Stimulated activated CD4-positive, alpha-beta T cell treated with anti-CD3 and anti-CD28 coated beads, Interleukin-4, amount 100 ng/mL, for 4 hours (primary cell): ENCODE data around the gene CDH18.

ENCODE experiments used
- DNase-seq, 2 experiments: peaks; one replicate each; pipeline ENCODE4 v3.0.0-alpha.2; 2020

The CDH18 gene

GRCh38 chr5:19584131-19584530 is 403.9 kb downstream of the CDH18 start:
- DNase-seq = no peak

- DNase-seq = no peak
Measured at GRCh38 chr5:19577882-19578281, 410.1 kb downstream of the CDH18 start.

- no peak for DNase-seq
Measured at GRCh38 chr5:19568004-19568403, 420.0 kb downstream of the CDH18 start.

GRCh38 chr5:19565466-19565865 is 422.5 kb downstream of the CDH18 start:
- DNase-seq = no peak

- no peak for DNase-seq
Measured at GRCh38 chr5:19564036-19564435, 424.0 kb downstream of the CDH18 start.

- no peak for DNase-seq
Measured at GRCh38 chr5:19555876-19556275, 432.1 kb downstream of the CDH18 start.

- no peak for DNase-seq
Measured at GRCh38 chr5:19555436-19555835, 432.6 kb downstream of the CDH18 start.

- no peak for DNase-seq
Measured at GRCh38 chr5:19554524-19554923, 433.5 kb downstream of the CDH18 start.

GRCh38 chr5:19547640-19548039 is 440.4 kb downstream of the CDH18 start:
- no peak for DNase-seq

- no peak for DNase-seq
Measured at GRCh38 chr5:19546521-19546920, 441.5 kb downstream of the CDH18 start.

GRCh38 chr5:19538607-19539006 is 449.4 kb downstream of the CDH18 start:
- DNase-seq = no peak

GRCh38 chr5:19536387-19536786 is 451.6 kb downstream of the CDH18 start:
- DNase-seq = no peak

- no peak for DNase-seq
Measured at GRCh38 chr5:19534751-19535150, 453.2 kb downstream of the CDH18 start.

GRCh38 chr5:19532936-19533335 is 455.1 kb downstream of the CDH18 start:
- DNase-seq = no peak

- no peak for DNase-seq
Measured at GRCh38 chr5:19531374-19531952, 456.5 kb downstream of the CDH18 start.

GRCh38 chr5:19519448-19519847 is 468.6 kb downstream of the CDH18 start:
- DNase-seq = no peak

- no peak for DNase-seq
Measured at GRCh38 chr5:19498852-19499251, 489.1 kb downstream of the CDH18 start.

- DNase-seq = no peak
Measured at GRCh38 chr5:19497229-19497815, 490.7 kb downstream of the CDH18 start.

- no peak for DNase-seq
Measured at GRCh38 chr5:19496056-19496455, 491.9 kb downstream of the CDH18 start.

GRCh38 chr5:19492861-19493260 is 495.1 kb downstream of the CDH18 start:
- no peak for DNase-seq

GRCh38 chr5:19488786-19489185 is 499.2 kb downstream of the CDH18 start:
- DNase-seq = no peak

- DNase-seq = no peak
Measured at GRCh38 chr5:19487480-19487879, 500.5 kb downstream of the CDH18 start.

- no peak for DNase-seq
Measured at GRCh38 chr5:19479562-19479961, 508.4 kb downstream of the CDH18 start.

GRCh38 chr5:19462019-19462418 is 526.0 kb downstream of the CDH18 start:
- no peak for DNase-seq

GRCh38 chr5:19424506-19424905 is 563.5 kb downstream of the CDH18 start:
- no peak for DNase-seq
